CD8-positive, alpha-beta memory T cell (primary cell): ENCODE data around the gene MSH2. TPM values are rescaled to one million over a fixed set of nuclear protein-coding genes. Genes with fewer than 3 reads are reported as not detected.
A peak's percentile ranks its signal among the peaks of the same experiment; 100 is the strongest.
"Not testable (repeated sequence)": the region's sequence is repeated elsewhere in the genome, so short reads cannot be mapped to it uniquely, and the experiment has no call there.

ENCODE experiments used
- CTCF ChIA-PET: fragments of 350-600 bp; sonication (Branson Sonifier 250); formaldehyde crosslinking; loops from one replicate; lab custom pipeline; 2021; ENCODE audit warnings: antibody characterized with exemption; lab: Charles Lee
- POLR2A ChIA-PET: fragments of 350-600 bp; sonication (Branson Sonifier 250); formaldehyde crosslinking; loops from one replicate; lab custom pipeline; 2021; ENCODE audit warnings: antibody characterized with exemption; lab: Charles Lee
- DNase-seq, 5 donors: peaks; one replicate each; pipeline versions ENCODE4 v3.0.0 to v3.0.0-alpha.2; 2020 to 2022; ENCODE audit warnings: mixed read lengths in 1 of 5
- H3K27ac ChIP-seq: one replicate; pipeline ENCODE4 v1.7.0; 2013; ENCODE audit warnings: low read depth, mild to moderate bottlenecking, low read length, moderate library complexity
- H3K27me3 ChIP-seq: 2 replicates; pipeline ENCODE4 v1.7.0; 2013; ENCODE audit warnings: low read length, mild to moderate bottlenecking; ENCODE audit not compliant: insufficient read depth, poor library complexity, severe bottlenecking
- H3K36me3 ChIP-seq: 2 replicates; pipeline ENCODE4 v1.7.0; 2013; ENCODE audit warnings: mild to moderate bottlenecking, low read length, moderate library complexity; ENCODE audit not compliant: insufficient read depth
- H3K4me1 ChIP-seq: 2 replicates; pipeline ENCODE4 v1.7.0; 2013; ENCODE audit warnings: mild to moderate bottlenecking, low read length, moderate library complexity; ENCODE audit not compliant: insufficient read depth
- H3K4me3 ChIP-seq: 2 replicates; pipeline ENCODE4 v1.7.0; 2013; ENCODE audit warnings: mild to moderate bottlenecking, low read length
- H3K9me3 ChIP-seq: 2 replicates; pipeline ENCODE4 v1.7.0; 2013; ENCODE audit warnings: mild to moderate bottlenecking, low read length
- H3K27ac Mint-ChIP-seq, 8 donors: one replicate each; pipeline ENCODE4 v1.8.0; 2020 to 2021; ENCODE audit warnings: mixed read lengths in 8 of 8, mild to moderate bottlenecking in 6 of 8, inconsistent platforms in 3 of 8, moderate library complexity in 3 of 8
- H3K27me3 Mint-ChIP-seq, 2 donors: one replicate each; pipeline ENCODE4 v1.8.0; 2020 to 2021; ENCODE audit warnings: mixed read lengths in 2 of 2, mild to moderate bottlenecking in 1 of 2, moderate library complexity in 1 of 2
- H3K36me3 Mint-ChIP-seq, 3 donors: one replicate each; pipeline ENCODE4 v1.8.0; 2020 to 2021; ENCODE audit warnings: mixed read lengths in 3 of 3, inconsistent platforms in 1 of 3, mild to moderate bottlenecking in 1 of 3
- H3K4me1 Mint-ChIP-seq, 3 donors: one replicate each; pipeline ENCODE4 v1.8.0; 2020 to 2021; ENCODE audit warnings: mixed read lengths in 3 of 3, inconsistent platforms in 1 of 3, mild to moderate bottlenecking in 1 of 3
- H3K4me3 Mint-ChIP-seq, 7 donors: one replicate each; pipeline ENCODE4 v1.8.0; 2020 to 2021; ENCODE audit warnings: mixed read lengths in 7 of 7, mild to moderate bottlenecking in 6 of 7, moderate library complexity in 4 of 7, inconsistent platforms in 2 of 7
- H3K9me3 Mint-ChIP-seq, 5 donors: one replicate each; pipeline ENCODE4 v1.8.0; 2020 to 2022; ENCODE audit warnings: mixed read lengths in 5 of 5, mild to moderate bottlenecking in 3 of 5, moderate library complexity in 2 of 5, inconsistent platforms in 1 of 5
- polyA plus RNA-seq: library from polyadenylated mRNA; unstranded; fragments of 300-500 nt; fragmentation: Illumina TruSeq; gene quantifications from one replicate; pipeline ENCODE4 v1.2.3, GENCODE V29; 2021
- total RNA-seq, 2 experiments: library from RNA; stranded (reverse); gene quantifications; one replicate each; pipeline ENCODE4 v1.2.3, GENCODE V29; 2021

The MSH2 gene
- total and polyA plus RNA-seq, 3 experiments from 2014 or later = 25.4 to 60.6 (median 58.5) TPM

GRCh38 chr2:47414682-47415458 lies 11.9 kb downstream of the MSH2 start:
- no peak overlapping the region for H3K4me3 Mint-ChIP-seq
- DNase-seq = no peak
- H3K27ac Mint-ChIP-seq = peak overlapping the region in 1 of 8 donors; percentile 67
- Histone ChIP-seq H3K4me1 (no peaks in the 10 kb centered on the region), H3K27ac (no peak overlapping the region), H3K36me3 (peaks cover 11% of the 10 kb centered on the region), H3K9me3 (no peaks in the 10 kb centered on the region), H3K27me3 (no peaks in the 10 kb centered on the region), H3K4me3 (no peak overlapping the region)
- H3K27me3 Mint-ChIP-seq = peaks cover 0 to 2% of the 10 kb centered on the region in 2 donors
- CTCF ChIA-PET = no interaction called here
- peaks cover 0 to 72% (median 18%) of the 10 kb centered on the region in 3 donors for H3K36me3 Mint-ChIP-seq
- POLR2A ChIA-PET = no interaction called here
- peaks cover 0 to 3% (median 0%) of the 10 kb centered on the region in 3 donors for H3K4me1 Mint-ChIP-seq
- no peaks in the 10 kb centered on the region for H3K9me3 Mint-ChIP-seq

DNA sequence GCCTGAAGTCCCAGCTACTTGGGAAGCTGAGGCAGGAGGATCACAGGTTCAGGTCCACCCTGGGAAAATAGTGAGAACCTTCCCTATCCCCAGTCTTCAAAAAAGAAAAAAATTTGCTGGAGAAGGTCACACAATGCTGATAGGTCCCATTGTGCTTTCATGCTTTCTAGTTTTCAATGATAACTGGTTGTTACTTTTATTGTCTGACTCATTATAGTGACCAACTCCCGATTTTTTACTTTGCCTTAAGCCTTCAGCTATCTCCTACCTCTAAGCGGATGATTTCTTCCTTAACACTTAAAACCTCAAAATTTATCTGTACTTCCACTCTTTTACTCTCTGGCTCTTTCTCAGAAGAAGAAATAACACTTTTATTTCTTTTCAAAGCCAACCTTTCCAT lies 17.3 kb downstream of the MSH2 start:
- no peak overlapping the region for H3K4me3 ChIP-seq
- peaks cover 11% of the 10 kb centered on the region for H3K36me3 ChIP-seq
- no peak overlapping the region for H3K27ac ChIP-seq
- Mint-ChIP-seq H3K36me3 (peaks cover 0 to 64% (median 9%) of the 10 kb centered on the region in 3 donors), H3K4me3 (no peak overlapping the region), H3K27ac (peak overlapping the region in 1 of 8 donors; percentile 9), H3K27me3 (no peaks in the 10 kb centered on the region), H3K9me3 (no peaks in the 10 kb centered on the region), H3K4me1 (no peaks in the 10 kb centered on the region)
- no peaks in the 10 kb centered on the region for H3K27me3 ChIP-seq
- ChIA-PET CTCF (no interaction called here), POLR2A (no interaction called here)
- DNase-seq = no peak
- H3K9me3 ChIP-seq = no peaks in the 10 kb centered on the region
- no peaks in the 10 kb centered on the region for H3K4me1 ChIP-seq

GRCh38 chr2:47420683-47421082 lies 17.7 kb downstream of the MSH2 start:
- H3K27ac ChIP-seq, POLR2A ChIA-PET, H3K27me3 ChIP-seq, H3K9me3 ChIP-seq, DNase-seq, H3K27me3 Mint-ChIP-seq, H3K4me3 ChIP-seq, H3K4me1 ChIP-seq, H3K4me3 Mint-ChIP-seq, H3K4me1 Mint-ChIP-seq, CTCF ChIA-PET, H3K9me3 Mint-ChIP-seq: not testable (repeated sequence)
- Mint-ChIP-seq H3K27ac (peak overlapping the region in 1 of 8 donors; percentile 9), H3K36me3 (peaks cover 3 to 64% (median 10%) of the 10 kb centered on the region in 3 donors)
- H3K36me3 ChIP-seq = peaks cover 11% of the 10 kb centered on the region

DNA sequence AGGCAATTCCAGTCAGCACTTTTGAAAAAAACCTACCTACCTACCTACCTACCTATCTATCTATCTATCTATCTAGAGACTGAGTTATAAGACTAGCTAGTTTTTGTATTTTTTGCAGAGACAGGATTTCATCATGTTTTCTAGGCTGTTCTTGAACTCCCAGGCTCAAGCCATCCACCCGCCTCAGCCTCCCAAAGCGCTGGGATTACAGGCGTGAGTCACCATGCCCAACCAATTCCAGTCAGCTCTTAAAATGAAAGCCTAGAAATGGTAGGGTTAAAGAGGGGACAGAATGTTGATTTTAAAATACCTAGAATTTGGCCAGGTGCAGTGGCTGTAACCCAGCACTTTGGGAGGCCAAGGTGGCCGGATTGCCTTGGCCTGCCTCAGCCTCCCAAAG lies 19.1 kb downstream of the MSH2 start:
- CTCF ChIA-PET = no interaction called here
- no peak for DNase-seq

GRCh38 chr2:47422560-47422959 lies 19.6 kb downstream of the MSH2 start:
- CTCF ChIA-PET = no interaction called here

More for the DNA sequence above, 19.1 kb downstream of the MSH2 start:
- no peak overlapping the region for H3K27ac Mint-ChIP-seq
- H3K27me3 Mint-ChIP-seq = no peaks in the 10 kb centered on the region
- POLR2A ChIA-PET = no interaction called here
- no peak overlapping the region for H3K4me3 ChIP-seq
- no peak overlapping the region for H3K4me3 Mint-ChIP-seq
- peaks cover 3% of the 10 kb centered on the region for H3K36me3 ChIP-seq
- H3K27ac ChIP-seq = no peak overlapping the region
- H3K4me1 ChIP-seq = no peaks in the 10 kb centered on the region
- H3K9me3 ChIP-seq = no peaks in the 10 kb centered on the region
- no peaks in the 10 kb centered on the region for H3K4me1 Mint-ChIP-seq
- peaks cover 3 to 62% (median 7%) of the 10 kb centered on the region in 3 donors for H3K36me3 Mint-ChIP-seq
- H3K9me3 Mint-ChIP-seq = no peaks in the 10 kb centered on the region
- no peaks in the 10 kb centered on the region for H3K27me3 ChIP-seq

DNA sequence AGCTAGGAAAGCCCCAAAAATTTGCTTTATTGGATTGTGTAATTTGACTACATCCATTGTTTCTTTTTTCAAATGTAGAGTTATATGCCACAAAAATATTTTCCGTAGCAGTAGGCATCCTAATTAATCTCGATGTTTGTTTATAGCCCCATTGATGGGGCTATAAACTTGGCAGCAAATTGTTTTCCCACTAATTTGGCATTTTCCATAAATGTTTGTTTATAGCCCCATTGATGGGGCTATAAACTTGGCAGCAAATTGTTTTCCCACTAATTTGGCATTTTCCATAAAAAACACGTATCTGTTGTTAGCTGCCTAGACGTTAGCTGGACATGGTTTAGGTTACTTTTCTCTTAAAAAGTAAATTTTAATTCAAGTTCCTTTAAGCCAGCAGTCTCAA lies 23.8 kb downstream of the MSH2 start:
- ChIA-PET CTCF (no interaction called here), POLR2A (no interaction called here)
- Histone ChIP-seq H3K36me3 (peaks cover 12% of the 10 kb centered on the region), H3K4me1 (no peaks in the 10 kb centered on the region), H3K27me3 (no peaks in the 10 kb centered on the region), H3K27ac (no peak overlapping the region), H3K9me3 (no peaks in the 10 kb centered on the region), H3K4me3 (no peak overlapping the region)
- Mint-ChIP-seq H3K27me3 (no peaks in the 10 kb centered on the region), H3K4me3 (no peak overlapping the region), H3K4me1 (no peaks in the 10 kb centered on the region), H3K36me3 (peaks cover 3 to 69% (median 11%) of the 10 kb centered on the region in 3 donors), H3K9me3 (no peaks in the 10 kb centered on the region), H3K27ac (no peak overlapping the region)
- DNase-seq = no peak

More at GRCh38 chr2:47422560-47422959, 19.6 kb downstream of the MSH2 start:
- Mint-ChIP-seq H3K36me3 (peaks cover 3 to 63% (median 7%) of the 10 kb centered on the region in 3 donors), H3K27ac (no peak overlapping the region), H3K4me3 (no peak overlapping the region), H3K9me3 (no peaks in the 10 kb centered on the region), H3K27me3 (no peaks in the 10 kb centered on the region), H3K4me1 (no peaks in the 10 kb centered on the region)
- H3K36me3 ChIP-seq = no peaks in the 10 kb centered on the region
- H3K4me1 ChIP-seq = no peaks in the 10 kb centered on the region
- no peaks in the 10 kb centered on the region for H3K27me3 ChIP-seq
- H3K9me3 ChIP-seq = no peaks in the 10 kb centered on the region
- no peak overlapping the region for H3K4me3 ChIP-seq
- POLR2A ChIA-PET = no interaction called here
- no peak for DNase-seq
- no peak overlapping the region for H3K27ac ChIP-seq

- H3K27ac Mint-ChIP-seq = no peak overlapping the region
- H3K4me1 ChIP-seq = no peaks in the 10 kb centered on the region
- CTCF ChIA-PET = no interaction called here
- H3K4me3 Mint-ChIP-seq = no peak overlapping the region
- H3K4me3 ChIP-seq = no peak overlapping the region
- H3K36me3 Mint-ChIP-seq = peaks cover 12 to 61% (median 17%) of the 10 kb centered on the region in 3 donors
- DNase-seq = no peak
- H3K9me3 ChIP-seq = no peaks in the 10 kb centered on the region
- POLR2A ChIA-PET = no interaction called here
- H3K27ac ChIP-seq = no peak overlapping the region
- H3K27me3 Mint-ChIP-seq = no peaks in the 10 kb centered on the region
- no peaks in the 10 kb centered on the region for H3K4me1 Mint-ChIP-seq
- no peaks in the 10 kb centered on the region for H3K27me3 ChIP-seq
- H3K9me3 Mint-ChIP-seq = no peaks in the 10 kb centered on the region
- H3K36me3 ChIP-seq = peaks cover 12% of the 10 kb centered on the region
Measured at GRCh38 chr2:47429795-47430194, 26.8 kb downstream of the MSH2 start.

DNA sequence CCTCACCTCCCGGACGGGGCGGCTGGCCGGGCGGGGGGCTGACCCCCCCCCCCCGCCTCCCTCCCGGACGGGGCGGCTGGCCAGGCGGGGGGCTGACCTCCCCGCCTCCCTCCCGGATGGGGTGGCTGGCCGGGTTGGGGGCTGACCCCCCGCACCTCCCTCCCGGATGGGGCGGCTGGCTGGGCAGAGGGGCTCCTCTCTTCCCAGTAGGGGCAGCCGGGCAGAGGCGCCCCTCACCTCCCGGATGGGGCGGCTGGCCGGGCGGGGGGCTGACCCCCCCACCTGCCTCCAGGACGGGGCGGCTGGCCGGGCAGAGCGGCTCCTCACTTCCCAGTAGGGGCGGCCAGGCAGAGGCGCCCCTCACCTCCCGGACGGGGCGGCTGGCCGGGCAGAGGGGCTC lies 30.1 kb downstream of the MSH2 start:
- H3K4me3 ChIP-seq, POLR2A ChIA-PET, H3K9me3 ChIP-seq, H3K27ac Mint-ChIP-seq, H3K27me3 Mint-ChIP-seq, DNase-seq, H3K9me3 Mint-ChIP-seq, H3K27me3 ChIP-seq, H3K27ac ChIP-seq, H3K4me1 ChIP-seq, H3K4me3 Mint-ChIP-seq, CTCF ChIA-PET, H3K4me1 Mint-ChIP-seq: not testable (repeated sequence)
- peaks cover 10 to 48% (median 17%) of the 10 kb centered on the region in 3 donors for H3K36me3 Mint-ChIP-seq
- peaks cover 12% of the 10 kb centered on the region for H3K36me3 ChIP-seq
